HepG2 (cell line): ENCODE data around the gene GBE1. TPM values are rescaled to one million over a fixed set of nuclear protein-coding genes. Genes with fewer than 3 reads are reported as not detected.

ENCODE experiments used
- ATAC-seq: fragments of 200-7000 bp; cut with Tn5 transposase; 3 replicates; pipeline ENCODE4 v1.9.1; 2020; ENCODE audit warnings: mild to moderate bottlenecking, moderate library complexity
- BruUV-seq: library from RNA; stranded (reverse); fragments of 400-500 nt; replicated peaks from 2 replicates; lab custom pipeline; 2021; lab: Mats Ljungman, UMichigan
- CTCF ChIA-PET: fragments of 300-600 bp; formaldehyde crosslinking; extraction: SDS; loops from one replicate; lab custom pipeline; 2021; ENCODE audit warnings: low total read pairs, inconsistent platforms, low intra/inter-chr PET ratio; lab: Yijun Ruan, JAX
- POLR2A ChIA-PET: fragments of 350-600 bp; sonication (Branson Sonifier 250); formaldehyde crosslinking; loops from one replicate; lab custom pipeline; 2020; ENCODE audit warnings: antibody characterized with exemption, inconsistent platforms; lab: Yijun Ruan, JAX
- DNase-seq: peaks from one replicate; pipeline ENCODE4 v3.0.0-alpha.2; 2015; ENCODE audit warnings: low spot score
- FAIRE-seq: peaks from 3 replicates; lab custom pipeline; 2011; peaks lifted over from hg19 to GRCh38; lab: Jason Lieb, UNC
- H2AFZ ChIP-seq: one replicate; pipeline ENCODE4 v1.6.1; 2011; ENCODE audit warnings: low read length, inconsistent platforms
- H3K27ac ChIP-seq: fragments of 300-600 bp; 3 replicates; pipeline ENCODE4 v1.8.0; 2011; ENCODE audit warnings: mixed run types, mild to moderate bottlenecking, mixed read lengths, low read length, inconsistent platforms; ENCODE audit not compliant: insufficient read depth; ENCODE audit errors: extremely low read length
- H3K27me3 ChIP-seq, 2 experiments: fragments of 200-600 bp in 1 of 2; 2 replicates in 1 of 2; 3 replicates in 1 of 2; pipeline versions ENCODE4 v1.6.0 to v1.8.0; 2011; ENCODE audit warnings: low read length in 2 of 2, mild to moderate bottlenecking in 2 of 2, moderate library complexity in 2 of 2, inconsistent platforms in 1 of 2; ENCODE audit not compliant: insufficient read depth in 2 of 2, control insufficient read depth in 1 of 2
- H3K36me3 ChIP-seq, 2 experiments: fragments of 200-600 bp in 1 of 2; replicated peaks in 1 of 2; 2 replicates in 1 of 2; 3 replicates in 1 of 2; pipeline versions ENCODE4 v1.5.1 to v1.8.0; 2011; ENCODE audit warnings: low read length in 2 of 2, inconsistent platforms in 1 of 2; ENCODE audit not compliant: insufficient read depth in 2 of 2, control insufficient read depth in 1 of 2
- H3K4me1 ChIP-seq: 2 replicates; pipeline ENCODE4 v1.5.1; 2012; ENCODE audit warnings: low read length, inconsistent platforms; ENCODE audit not compliant: insufficient read depth
- H3K4me2 ChIP-seq: 2 replicates; pipeline ENCODE4 v1.6.0; 2011; ENCODE audit warnings: low read depth, low read length, inconsistent platforms
- H3K4me3 ChIP-seq, 3 experiments: fragments of 200-600 bp in 1 of 3; sonication (generic), shearing (Covaris generic) in 1 of 3; replicated peaks in 1 of 3; 2 replicates each; pipeline ENCODE4 v1.5.1; 2011 to 2016; ENCODE audit warnings: low read length in 3 of 3, inconsistent platforms in 2 of 3, low read depth in 2 of 3, mild to moderate bottlenecking in 2 of 3, control low read depth in 1 of 3, mixed read lengths in 1 of 3; ENCODE audit not compliant: insufficient read depth in 1 of 3
- H3K79me2 ChIP-seq: one replicate; pipeline ENCODE4 v1.6.1; 2011; ENCODE audit warnings: low read length, inconsistent platforms; ENCODE audit not compliant: insufficient read depth
- H3K9ac ChIP-seq: 2 replicates; pipeline ENCODE4 v1.6.0; 2011; ENCODE audit warnings: mild to moderate bottlenecking, low read depth, low read length, inconsistent platforms; ENCODE audit not compliant: insufficient read depth
- H3K9me3 ChIP-seq: 2 replicates; pipeline ENCODE4 v1.5.1; 2012; ENCODE audit warnings: mild to moderate bottlenecking, low read length
- H4K20me1 ChIP-seq: 2 replicates; pipeline ENCODE4 v1.6.0; 2011; ENCODE audit warnings: inconsistent platforms, mild to moderate bottlenecking, low read length, moderate library complexity; ENCODE audit not compliant: insufficient read depth
- MYPOP ChIP-seq: sonication (generic); formaldehyde crosslinking; IDR thresholded peaks from 2 replicates; pipeline ENCODE4 v1.8.1; 2023; ENCODE audit warnings: mild to moderate bottlenecking, moderate library complexity, missing genetic modification reagents
- TCF12 ChIP-seq, 2 experiments: fragments of 450-650 bp in 1 of 2; sonication (generic) in 1 of 2; formaldehyde crosslinking in 1 of 2; IDR thresholded peaks; 2 replicates each; pipeline versions ENCODE4 v1.6.1 to v1.8.0; 2017 to 2022; ENCODE audit warnings: antibody characterized with exemption in 1 of 2, mild to moderate bottlenecking in 1 of 2, missing genetic modification reagents in 1 of 2, moderate library complexity in 1 of 2
- ZNF30 ChIP-seq: sonication (generic); formaldehyde crosslinking; IDR thresholded peaks from 2 replicates; pipeline ENCODE4 v1.5.0; 2020; ENCODE audit warnings: mild to moderate bottlenecking, missing genetic modification reagents
- ZNF576 ChIP-seq: sonication (generic); formaldehyde crosslinking; IDR thresholded peaks from 2 replicates; pipeline ENCODE4 v1.4.0; 2020; ENCODE audit warnings: mild to moderate bottlenecking, missing genetic modification reagents
- ZNF800 ChIP-seq: sonication (generic); formaldehyde crosslinking; IDR thresholded peaks from 2 replicates; pipeline ENCODE4 v1.4.0; 2020; ENCODE audit warnings: missing genetic modification reagents
- in situ Hi-C: cut with HindIII; loops from 2 replicates; pipeline ENCODE4 v1.10.0; 2017; ENCODE audit warnings: low pct_unique_long_range_greater_than_20kb; ENCODE audit not compliant: extremely low pct_ligation_motif_present
- intact Hi-C: fragments of 100-400 bp; cut with micrococcal nuclease; formaldehyde crosslinking; loops from one replicate; pipeline ENCODE4 v1.10.0; 2022; ENCODE audit not compliant: unreplicated experiment
- polyA plus RNA-seq, 8 experiments: library from polyadenylated mRNA; depleted of rRNA in 3 of 8; stranded (reverse) in 7 of 8; unstranded in 1 of 8; fragments of >200 nt; fragmentation: Illumina TruSeq in 4 of 8; extraction: Trizol in 4 of 8; gene quantifications; 2 replicates each; pipeline versions ENCODE4 v1.2.1 to v1.2.3, GENCODE V29; 2011 to 2016; ENCODE audit warnings: low read depth in 4 of 8, missing spikeins in 1 of 8, mixed read lengths in 1 of 8; ENCODE audit not compliant: insufficient read depth in 1 of 8
- total RNA-seq, 5 experiments: library from RNA; depleted of rRNA; stranded (reverse); fragments of >200 nt; fragmentation: Illumina TruSeq; extraction: Trizol; gene quantifications; 2 replicates each; pipeline ENCODE4 v1.2.3, GENCODE V29; 2016; ENCODE audit warnings: low read depth in 1 of 5

GBE1 gene
- total and polyA plus RNA-seq, 2 of the 13 experiments (the other 11 are each of a cell fraction or from before 2014, with no cell fraction given), result 22.9 to 36.1 TPM

GRCh38 chr3:81709606-81710005, 51.8 kb downstream of the GBE1 start (continued):
- TF ChIP-seq ZNF800 (CRISPR knock-in tag) (no peak), ZNF30 (CRISPR knock-in tag) (no peak), TCF12 (IDR thresholded peaks at IDR 0.05) (no peak), TCF12 (CRISPR knock-in tag; IDR thresholded peaks at IDR 0.05) (no peak)

GRCh38 chr3:81707996-81708395, 53.4 kb downstream of the GBE1 start:
- H3K4me1 ChIP-seq, result no peaks in the 10 kb centered on the region
- in situ Hi-C loops, result no loop called here
- ATAC-seq, result no peak

More at GRCh38 chr3:81707996-81708395, 53.4 kb downstream of the GBE1 start:
- TF ChIP-seq MYPOP, result no peak
- TF ChIP-seq ZNF576 (CRISPR knock-in tag), result no peak
- no peaks in the 10 kb centered on the region for H4K20me1 ChIP-seq
- no peak for FAIRE-seq
- no peaks in the 10 kb centered on the region; a peak in 1 of 5 replicates for H3K36me3 ChIP-seq
- no TSS peak for BruUV-seq
- H3K9ac ChIP-seq, result no peak overlapping the region
- no peaks in the 10 kb centered on the region for H3K27me3 ChIP-seq
- no peaks in the 10 kb centered on the region for H3K9me3 ChIP-seq
- H3K27ac ChIP-seq, result no peak overlapping the region
- no peak for DNase-seq
- intact Hi-C loops, result no loop called here
- CTCF ChIA-PET, result no interaction called here
- H2AFZ ChIP-seq, result no peak overlapping the region
- POLR2A ChIA-PET, result no interaction called here
- H3K79me2 ChIP-seq, result peaks cover 10% of the 10 kb centered on the region
- no peak overlapping the region for H3K4me2 ChIP-seq
- no peak overlapping the region for H3K4me3 ChIP-seq
